SIG-M5 treated with dmso at 0.1 percent for 504 hours (cell line): ENCODE data around the gene INAFM1.

ENCODE experiments used
- DNase-seq: peaks from one replicate; lab custom pipeline; 2025; ENCODE audit not compliant: unreplicated experiment; lab: John Stamatoyannopoulos, UW

INAFM1 gene

GRCh38 chr19:47274071-47274890, at the start of gene INAFM1:
INAFM1 (plus strand) TSS chr19:47274885; CDS start chr19:47274920, 35 bp downstream.
- peak; percentile 97 for DNase-seq

- peak; percentile 79 for DNase-seq
Observed at GRCh38 chr19:47225746-47226425, 48.8 kb upstream of the INAFM1 start.

- peak; percentile 87 for DNase-seq
Observed at GRCh38 chr19:47226426-47227351, 48.0 kb upstream of the INAFM1 start.

- DNase-seq: peak; percentile 88
Observed at GRCh38 chr19:47227352-47228167, 47.1 kb upstream of the INAFM1 start.

- DNase-seq: peak; percentile 73
Observed at GRCh38 chr19:47228168-47228936, 46.3 kb upstream of the INAFM1 start.

GRCh38 chr19:47228937-47229675, 45.6 kb upstream of the INAFM1 start:
- DNase-seq: peak; percentile 50

GRCh38 chr19:47229676-47230053, 45.0 kb upstream of the INAFM1 start:
- DNase-seq: peak; percentile 28

GRCh38 chr19:47230054-47230920, 44.4 kb upstream of the INAFM1 start:
- DNase-seq: peak; percentile 45

- DNase-seq: no peak
Observed at GRCh38 chr19:47230921-47231214, 43.8 kb upstream of the INAFM1 start, which contains the start of gene BBC3. BBC3 (minus strand) TSS chr19:47231199; CDS start chr19:47228431, 2,768 bp downstream.

- DNase-seq: peak; percentile 73
Observed at GRCh38 chr19:47231215-47232054, 43.2 kb upstream of the INAFM1 start.

GRCh38 chr19:47232422-47233211, 42.1 kb upstream of the INAFM1 start:
- DNase-seq: peak; percentile 27

- no peak for DNase-seq
Observed at GRCh38 chr19:47236072-47236675, 38.5 kb upstream of the INAFM1 start.

- no peak for DNase-seq
Observed at GRCh38 chr19:47239152-47239551, 35.5 kb upstream of the INAFM1 start.

- DNase-seq: no peak
Observed at GRCh38 chr19:47239610-47240296, 34.9 kb upstream of the INAFM1 start.

GRCh38 chr19:47240556-47240955, 34.1 kb upstream of the INAFM1 start:
- DNase-seq: no peak
